Measurements from ENCODE around the gene PRTFDC1.

Gene PRTFDC1

DNA sequence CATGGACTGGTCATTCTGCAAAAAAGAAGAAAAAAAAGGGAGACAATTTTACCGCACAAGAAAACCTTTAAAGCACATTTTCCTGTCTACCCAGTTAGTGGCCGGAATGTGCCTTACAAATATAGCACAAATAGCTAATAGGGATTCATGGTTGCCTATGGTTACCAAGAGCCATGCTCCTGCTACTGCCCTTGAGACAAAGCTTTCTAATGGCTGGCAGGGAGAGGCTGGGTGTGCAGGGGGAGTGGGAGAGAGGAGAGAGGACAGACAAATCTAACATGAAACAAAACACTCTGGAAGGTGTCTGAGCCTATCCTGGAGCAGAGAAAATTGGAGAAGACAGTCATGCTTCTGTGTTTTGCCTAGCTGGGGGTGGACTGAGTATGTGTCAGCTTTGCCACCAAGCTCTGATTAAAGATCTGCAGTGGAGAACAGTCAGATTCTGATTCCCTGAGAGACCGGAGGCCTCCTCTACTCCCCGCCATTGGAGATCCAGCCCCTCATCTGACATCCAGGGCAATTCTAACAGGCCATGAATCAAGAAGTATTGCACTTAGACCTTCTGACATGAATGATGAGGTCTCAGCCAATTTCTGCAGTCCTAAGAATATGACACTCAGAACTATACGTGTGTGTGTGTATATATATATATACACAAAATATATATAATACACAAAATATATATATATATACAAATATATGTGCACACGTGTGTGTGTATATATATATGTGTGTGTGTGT is 80.2 kb downstream of the PRTFDC1 start:
- H3K4me2 ChIP-seq: no peak overlapping the region
- peaks cover 30% of the 10 kb centered on the region for H3K4me1 ChIP-seq (ENCODE audit: low read depth, poor library complexity, severe bottlenecking)
- H3K9ac ChIP-seq: no peak overlapping the region
- peak overlapping the region; percentile 14; the same call in 1 of the 2 replicates for H2AFZ ChIP-seq (ENCODE audit: low read depth)
- H3K36me3 ChIP-seq (ENCODE audit: insufficient read depth): no peaks in the 10 kb centered on the region
- no peaks in the 10 kb centered on the region for H3K79me2 ChIP-seq (ENCODE audit: insufficient read depth, low read depth)
- no peaks in the 10 kb centered on the region for H3K27me3 ChIP-seq (ENCODE audit: insufficient read depth, low read depth)
- H3K27ac ChIP-seq: peak overlapping the region; percentile 34; the same call in 1 of the 2 replicates
- TF ChIP-seq, protein P1, sequence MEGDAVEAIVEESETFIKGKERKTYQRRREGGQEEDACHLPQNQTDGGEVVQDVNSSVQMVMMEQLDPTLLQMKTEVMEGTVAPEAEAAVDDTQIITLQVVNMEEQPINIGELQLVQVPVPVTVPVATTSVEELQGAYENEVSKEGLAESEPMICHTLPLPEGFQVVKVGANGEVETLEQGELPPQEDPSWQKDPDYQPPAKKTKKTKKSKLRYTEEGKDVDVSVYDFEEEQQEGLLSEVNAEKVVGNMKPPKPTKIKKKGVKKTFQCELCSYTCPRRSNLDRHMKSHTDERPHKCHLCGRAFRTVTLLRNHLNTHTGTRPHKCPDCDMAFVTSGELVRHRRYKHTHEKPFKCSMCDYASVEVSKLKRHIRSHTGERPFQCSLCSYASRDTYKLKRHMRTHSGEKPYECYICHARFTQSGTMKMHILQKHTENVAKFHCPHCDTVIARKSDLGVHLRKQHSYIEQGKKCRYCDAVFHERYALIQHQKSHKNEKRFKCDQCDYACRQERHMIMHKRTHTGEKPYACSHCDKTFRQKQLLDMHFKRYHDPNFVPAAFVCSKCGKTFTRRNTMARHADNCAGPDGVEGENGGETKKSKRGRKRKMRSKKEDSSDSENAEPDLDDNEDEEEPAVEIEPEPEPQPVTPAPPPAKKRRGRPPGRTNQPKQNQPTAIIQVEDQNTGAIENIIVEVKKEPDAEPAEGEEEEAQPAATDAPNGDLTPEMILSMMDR (conservative IDR thresholded peaks at IDR 0.05; ENCODE audit: low read depth, low read length): no peak
- no peak overlapping the region for H3K4me3 ChIP-seq (IDR thresholded peaks at IDR 0.05; ENCODE audit: insufficient read depth, low read depth, low read length)
- H4K20me1 ChIP-seq (ENCODE audit: insufficient read depth): no peaks in the 10 kb centered on the region

DNA sequence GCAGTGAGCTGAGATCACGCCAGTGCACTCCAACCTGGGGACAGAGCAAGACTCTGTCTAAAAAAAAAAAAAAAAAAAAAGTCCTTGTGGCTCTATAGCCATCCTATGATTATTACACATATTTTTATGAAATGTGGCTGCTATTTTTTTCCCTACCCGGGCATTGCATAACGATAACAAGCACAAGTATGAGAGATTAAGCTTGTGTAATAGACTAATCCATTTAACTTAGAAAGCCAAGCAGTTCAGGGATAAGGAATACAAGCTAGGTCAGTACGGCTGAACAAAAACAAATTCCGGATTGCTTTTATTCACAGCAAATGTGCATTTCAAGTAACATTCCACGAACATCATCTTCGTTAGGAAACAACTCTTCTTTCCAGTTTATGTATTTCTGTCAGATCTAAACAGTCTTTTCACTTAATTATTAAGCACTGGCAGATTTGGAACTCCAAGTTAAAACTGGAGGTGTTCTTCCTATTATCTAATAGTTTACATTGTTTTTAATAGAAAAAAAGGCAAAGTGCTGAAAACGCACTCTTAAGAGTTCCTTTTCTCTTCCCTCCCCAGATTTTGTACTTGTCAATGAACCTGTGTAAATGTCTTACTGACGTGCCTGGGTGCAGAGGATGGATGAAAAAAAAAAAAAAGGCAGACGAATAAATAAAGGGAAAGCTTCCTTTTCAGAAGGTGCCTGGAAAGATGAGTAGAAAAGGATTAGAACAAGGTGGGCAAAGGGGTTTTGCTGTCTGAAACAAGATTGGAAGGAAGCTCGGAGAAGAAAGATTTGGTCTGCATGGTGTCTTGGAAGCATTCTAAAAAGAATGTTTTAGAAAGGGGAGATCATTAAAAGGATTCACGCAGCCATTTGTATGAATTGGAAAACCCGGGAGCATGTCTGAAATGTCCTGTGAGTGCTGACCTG is 81.1 kb downstream of the PRTFDC1 start:
- no peaks in the 10 kb centered on the region for H3K79me2 ChIP-seq (ENCODE audit: insufficient read depth, low read depth)
- no peak overlapping the region for H3K4me3 ChIP-seq (IDR thresholded peaks at IDR 0.05; ENCODE audit: insufficient read depth, low read depth, low read length)
- H3K9ac ChIP-seq: no peak overlapping the region
- TF ChIP-seq, protein P1 (conservative IDR thresholded peaks at IDR 0.05; ENCODE audit: low read depth, low read length): no peak
- H3K4me2 ChIP-seq: no peak overlapping the region
- no peak overlapping the region for H2AFZ ChIP-seq (ENCODE audit: low read depth)
- no peaks in the 10 kb centered on the region for H4K20me1 ChIP-seq (ENCODE audit: insufficient read depth)
- peaks cover 32% of the 10 kb centered on the region for H3K4me1 ChIP-seq (ENCODE audit: low read depth, poor library complexity, severe bottlenecking)
- H3K36me3 ChIP-seq (ENCODE audit: insufficient read depth): no peaks in the 10 kb centered on the region
- H3K27ac ChIP-seq: no peak overlapping the region
- H3K27me3 ChIP-seq (ENCODE audit: insufficient read depth, low read depth): no peaks in the 10 kb centered on the region

DNA sequence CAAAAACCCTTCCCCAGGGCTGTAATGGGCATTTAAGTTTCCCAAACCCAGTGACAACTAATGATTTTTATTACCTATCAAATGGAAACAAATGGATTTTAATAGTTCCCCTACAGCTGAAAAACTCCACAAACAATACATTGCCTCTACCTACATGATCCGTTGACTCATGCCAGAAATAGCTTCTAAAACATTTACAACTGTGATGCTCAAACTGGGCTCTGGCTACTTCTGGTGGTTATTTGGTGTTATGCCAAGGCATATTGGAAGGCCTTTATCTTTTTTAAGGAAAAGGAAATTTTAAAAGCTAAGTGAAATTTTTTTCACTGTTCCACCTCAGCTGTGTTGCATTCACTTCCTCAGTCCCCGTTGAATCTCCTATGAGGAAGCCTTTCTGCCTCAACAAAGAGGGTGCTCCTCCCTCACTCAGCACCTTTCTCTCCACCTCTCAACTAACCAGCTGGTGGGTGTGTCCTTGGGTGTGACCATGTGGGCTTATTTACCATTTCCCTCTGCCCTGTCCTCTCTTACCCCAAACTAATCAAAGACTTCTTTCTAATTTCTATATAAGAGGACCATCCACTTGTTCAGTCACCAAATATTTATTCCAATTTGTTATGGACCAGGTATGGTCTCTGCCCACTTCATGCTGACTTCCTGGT is 82.9 kb downstream of the PRTFDC1 start:
- peaks cover 32% of the 10 kb centered on the region for H3K4me1 ChIP-seq (ENCODE audit: low read depth, poor library complexity, severe bottlenecking)
- H3K27ac ChIP-seq: no peak overlapping the region
- H3K79me2 ChIP-seq (ENCODE audit: insufficient read depth, low read depth): no peaks in the 10 kb centered on the region
- no peaks in the 10 kb centered on the region for H4K20me1 ChIP-seq (ENCODE audit: insufficient read depth)
- TF ChIP-seq, protein P1 (conservative IDR thresholded peaks at IDR 0.05; ENCODE audit: low read depth, low read length): no peak
- no peaks in the 10 kb centered on the region for H3K36me3 ChIP-seq (ENCODE audit: insufficient read depth)
- H3K4me2 ChIP-seq: no peak overlapping the region
- no peak overlapping the region for H3K4me3 ChIP-seq (IDR thresholded peaks at IDR 0.05; ENCODE audit: insufficient read depth, low read depth, low read length)
- no peak overlapping the region for H3K9ac ChIP-seq
- no peak overlapping the region for H2AFZ ChIP-seq (ENCODE audit: low read depth)
- no peaks in the 10 kb centered on the region for H3K27me3 ChIP-seq (ENCODE audit: insufficient read depth, low read depth)

Measured in KMS-11 (cell line).